NCI-H2081 (cell line): ENCODE data around the gene AIFM1.
"Not testable (repeated sequence)": the region's sequence is repeated elsewhere in the genome, so short reads cannot be mapped to it uniquely, and the experiment has no call there.

ENCODE experiments used
- DNase-seq, 2 experiments: peaks; one replicate each; lab custom pipeline; 2025; lab: John Stamatoyannopoulos, UW

Gene AIFM1

GRCh38 chrX:130119312-130119898 lies 46.2 kb downstream of the AIFM1 start:
- DNase-seq, result no peak

GRCh38 chrX:130118441-130119311 lies 47.0 kb downstream of the AIFM1 start:
- no peak for DNase-seq

DNA sequence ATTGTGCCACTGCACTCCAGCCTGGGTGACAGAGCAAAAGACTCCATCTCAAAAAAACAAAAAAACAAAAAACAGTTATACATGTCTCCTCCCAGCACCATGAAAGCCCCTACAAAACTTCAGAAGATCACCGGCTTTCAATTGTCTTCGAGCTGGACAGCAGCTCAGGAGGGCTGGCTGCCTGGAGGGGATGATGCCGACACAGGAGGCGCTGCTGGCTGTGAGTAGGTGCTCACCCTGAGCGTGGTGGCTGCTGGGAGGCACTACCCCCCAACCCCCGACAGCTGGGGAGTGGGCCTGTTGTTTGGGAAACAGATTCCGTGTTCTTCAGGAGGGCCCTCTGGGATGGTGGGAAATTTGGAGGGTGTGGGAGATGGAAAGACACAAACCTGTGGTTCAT lies 48.5 kb downstream of the AIFM1 start:
- no peak for DNase-seq

GRCh38 chrX:130115119-130115885 lies 50.3 kb downstream of the AIFM1 start:
- not testable (repeated sequence) for DNase-seq

DNA sequence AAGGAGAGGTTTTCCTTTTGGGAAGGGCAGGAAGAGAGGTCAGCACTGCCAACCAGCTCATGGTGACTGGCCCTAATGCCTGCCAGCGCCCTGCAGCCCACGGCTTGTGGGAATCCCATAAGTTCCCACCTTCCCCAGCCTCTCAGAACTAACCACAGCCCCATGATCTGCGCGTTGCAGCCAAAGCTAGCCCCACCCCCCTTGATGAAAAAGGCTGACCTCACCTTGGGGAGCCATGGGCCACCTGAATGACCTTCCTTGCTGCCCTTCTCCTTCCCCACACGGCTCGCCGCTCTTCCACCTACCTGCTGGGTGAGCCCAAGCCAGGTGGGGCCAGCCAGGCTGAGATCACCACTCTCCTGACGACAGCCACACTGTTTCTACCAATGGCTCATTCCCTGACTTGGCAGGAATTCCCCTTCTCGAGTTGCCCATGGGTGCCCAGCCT lies 51.5 kb downstream of the AIFM1 start:
- DNase-seq, result no peak

DNA sequence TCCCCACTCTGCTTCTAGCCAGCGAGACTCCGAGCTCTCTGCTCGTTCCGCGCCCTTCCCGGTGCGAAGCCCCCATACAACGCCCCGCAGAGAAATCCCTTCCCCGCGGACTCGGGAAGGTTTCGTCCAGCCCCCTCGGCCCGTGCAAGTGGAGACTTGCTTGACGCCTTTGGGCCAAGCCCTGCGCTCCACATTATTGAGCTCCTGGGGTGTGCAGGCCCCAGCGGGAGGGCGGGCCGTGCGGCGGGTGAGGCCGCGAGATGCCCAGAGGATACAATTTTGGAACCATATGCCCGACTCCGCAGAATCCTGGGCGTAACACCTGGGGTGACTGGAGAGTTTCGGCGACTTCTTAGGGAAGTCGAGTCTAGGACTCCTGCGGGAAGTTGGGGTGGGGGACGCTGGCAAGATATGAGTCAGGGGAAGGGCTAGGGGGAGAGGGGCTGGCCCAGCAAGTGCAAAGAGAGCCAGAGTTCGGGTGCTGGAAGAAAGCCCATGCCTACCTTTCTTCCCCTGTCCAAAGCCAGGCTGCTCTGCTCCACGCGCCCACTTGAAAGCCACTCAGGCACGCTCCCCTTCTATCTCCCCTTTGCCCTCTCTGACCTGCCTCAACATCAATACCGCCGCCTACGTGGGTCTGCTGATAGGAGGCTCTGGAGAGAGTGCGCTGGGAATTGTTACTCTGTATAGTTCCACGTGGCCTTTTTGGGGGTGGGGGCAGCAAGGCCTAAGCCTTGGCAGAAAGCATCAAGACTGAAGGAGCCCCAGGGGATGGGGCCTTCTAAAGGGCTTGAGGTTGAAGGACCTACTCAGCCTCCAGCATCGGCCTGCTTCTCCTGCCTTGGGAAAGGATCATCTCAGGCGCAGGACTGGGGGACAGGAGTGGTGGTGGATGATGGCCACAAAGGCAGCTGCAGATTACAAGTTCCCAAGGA lies 54.2 kb downstream of the AIFM1 start:
- DNase-seq, result no peak

GRCh38 chrX:130110379-130111219 lies 55.0 kb downstream of the AIFM1 start, which contains the start of gene ELF4:
Gene ELF4 (minus strand): TSS chrX:130110497. CDS start chrX:130081330, 29,167 bp downstream.
- DNase-seq, result no peak

- no peak for DNase-seq
Measured at GRCh38 chrX:130109429-130110378, 55.9 kb downstream of the AIFM1 start.

DNA sequence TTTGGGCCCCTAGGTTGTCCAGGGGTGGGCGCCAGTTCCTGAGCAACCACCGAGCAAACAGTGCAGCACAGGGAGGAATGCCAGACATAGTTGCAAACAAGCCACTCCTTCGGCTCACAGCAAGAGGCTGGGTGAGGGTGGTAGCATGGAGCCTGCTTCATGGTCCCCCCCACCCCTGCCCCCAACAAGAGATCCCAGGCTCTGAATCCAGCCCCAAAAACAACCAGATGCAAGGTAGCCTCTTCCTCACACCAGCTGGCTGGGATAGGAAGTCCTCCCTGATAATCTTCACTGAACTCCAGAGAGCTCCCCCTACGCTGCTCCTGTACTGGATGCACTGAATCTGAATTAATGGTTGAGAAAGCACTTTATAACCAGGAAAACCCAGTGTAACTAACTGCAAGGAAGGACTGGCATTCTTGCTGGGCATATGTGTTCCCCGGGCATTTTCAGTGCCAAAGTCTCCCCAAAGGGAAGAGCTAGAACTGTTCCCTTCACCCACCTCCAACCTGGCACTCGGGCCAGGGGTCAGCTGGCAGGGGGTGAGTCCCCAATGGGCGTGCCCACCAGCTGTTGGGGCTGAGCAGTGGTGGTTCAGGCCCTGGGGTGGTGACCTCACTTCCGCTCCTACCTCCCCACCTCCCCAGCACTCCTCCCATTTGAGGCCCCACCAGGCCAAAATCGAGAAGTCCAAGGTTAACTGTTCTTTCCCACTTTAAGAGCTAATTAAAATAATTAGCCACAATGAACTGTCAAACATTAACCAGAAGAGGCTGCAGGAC lies 56.8 kb downstream of the AIFM1 start:
- no peak for DNase-seq

DNA sequence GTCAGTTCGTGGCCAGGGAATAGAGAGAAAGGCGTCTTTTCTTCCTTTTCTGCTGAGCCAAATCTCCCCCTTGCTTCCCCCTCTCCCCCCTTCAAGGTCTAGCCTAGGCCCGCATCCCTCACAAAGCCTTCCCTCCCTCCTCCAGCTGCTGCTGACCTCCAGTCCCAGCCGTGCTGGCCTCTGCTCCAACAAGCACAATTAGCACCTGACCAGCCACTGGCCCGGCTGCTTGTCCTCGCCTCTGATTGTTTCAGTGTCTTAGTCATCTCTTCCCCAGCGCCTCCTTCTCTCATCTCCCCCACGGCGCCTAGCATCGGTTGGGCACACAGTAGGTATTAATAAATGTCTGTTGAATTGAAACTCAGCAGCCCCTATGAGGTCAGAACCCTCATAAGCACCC lies 59.6 kb downstream of the AIFM1 start:
- DNase-seq, result no peak

DNA sequence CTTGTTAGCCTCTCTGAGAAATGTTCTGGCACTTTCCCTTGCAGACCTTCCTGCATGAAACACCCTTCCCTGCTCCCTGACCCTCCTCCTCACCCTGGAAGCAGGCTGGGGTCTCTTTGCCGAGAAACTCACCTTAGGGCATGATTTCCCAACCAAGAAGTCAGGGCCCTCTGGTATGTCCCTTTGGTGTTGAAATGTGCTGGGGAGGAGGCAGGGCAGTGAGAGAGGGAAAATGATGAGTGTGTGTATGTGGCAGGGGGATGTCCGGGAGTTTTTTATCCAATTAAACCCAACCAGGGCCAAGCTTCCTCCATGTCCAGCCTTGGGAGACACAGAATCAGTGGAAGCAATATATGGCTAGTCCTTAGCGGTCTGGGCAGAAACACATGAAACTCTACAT lies 60.4 kb downstream of the AIFM1 start:
- no peak for DNase-seq

DNA sequence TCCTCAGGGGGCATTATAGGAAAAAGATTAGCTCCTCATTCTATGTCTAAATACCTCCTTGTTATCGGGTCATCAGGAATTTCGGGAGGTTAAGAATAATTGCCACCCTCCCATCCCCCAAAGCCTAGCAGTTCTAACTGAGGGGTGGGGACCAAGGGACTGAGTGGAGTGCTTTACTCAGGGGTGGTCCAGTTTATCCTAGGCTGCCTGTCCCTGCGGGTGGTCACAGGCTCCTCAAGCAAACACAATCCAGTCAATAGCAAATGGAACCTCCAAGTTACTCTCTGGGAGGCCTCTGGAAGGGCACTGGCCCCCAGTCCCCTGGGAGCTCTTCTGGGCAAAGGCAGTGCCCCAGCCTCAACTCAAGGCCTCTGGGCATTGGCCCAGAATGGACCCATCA lies 62.0 kb downstream of the AIFM1 start:
- DNase-seq, result no peak

GRCh38 chrX:130100180-130100579 lies 65.5 kb downstream of the AIFM1 start:
- no peak for DNase-seq

DNA sequence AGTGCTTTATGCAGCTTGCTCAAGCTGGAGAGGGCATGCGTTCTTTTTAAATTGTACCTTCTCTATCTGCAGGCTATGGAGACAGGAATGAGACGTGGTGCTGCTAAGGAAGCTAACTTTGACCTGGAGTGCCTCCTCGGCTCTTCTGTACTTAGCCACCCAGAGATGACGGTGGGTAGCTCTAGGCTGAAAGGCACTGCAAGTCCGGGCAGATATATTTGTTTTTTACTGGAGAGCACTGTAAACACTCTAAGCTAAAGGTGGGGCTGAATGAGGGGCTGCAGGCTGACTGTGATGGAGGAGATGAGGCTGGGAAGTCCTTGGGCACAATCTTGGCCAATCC lies 67.5 kb downstream of the AIFM1 start:
- no peak for DNase-seq

- DNase-seq, result no peak
Measured at GRCh38 chrX:130097507-130098209, 68.0 kb downstream of the AIFM1 start.

DNA sequence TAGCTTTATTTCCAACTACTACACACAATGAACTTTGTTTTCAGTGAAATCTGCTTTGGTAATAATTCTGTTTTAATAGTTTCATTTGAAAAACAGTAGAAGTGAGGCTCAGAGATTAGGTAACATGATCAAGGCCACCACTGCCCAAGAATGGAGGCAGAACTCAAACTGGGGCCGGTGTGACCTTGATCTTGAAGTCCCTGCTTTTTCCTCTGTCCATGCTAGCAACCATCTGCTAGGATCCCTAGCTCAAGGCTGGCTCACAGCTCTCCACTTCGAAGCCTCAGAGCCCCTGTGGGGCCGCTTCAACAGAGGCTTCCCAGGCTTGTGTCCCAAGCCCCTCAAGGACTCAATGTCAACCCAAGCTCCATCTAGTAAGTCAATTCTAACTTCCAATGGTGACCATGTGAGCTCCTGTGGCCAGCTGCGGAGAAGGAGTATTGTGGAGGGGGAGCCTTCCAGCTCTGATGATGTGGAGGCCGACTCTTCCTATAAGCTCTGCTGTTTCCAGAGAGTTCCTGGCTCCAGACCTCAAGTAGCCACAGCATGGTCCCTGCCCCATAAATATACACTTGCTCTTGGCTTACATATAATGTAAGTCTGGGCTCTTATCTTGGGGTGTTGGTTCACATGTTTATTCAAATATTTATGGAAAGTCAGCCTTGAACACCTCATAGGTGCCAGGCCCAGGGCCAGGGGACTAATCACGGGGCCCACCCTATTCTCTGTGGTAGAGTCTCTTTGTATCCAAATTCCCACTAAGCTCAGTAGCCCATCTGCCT lies 70.2 kb downstream of the AIFM1 start:
- no peak for DNase-seq

- DNase-seq, result no peak
Measured at GRCh38 chrX:130094696-130095095, 70.9 kb downstream of the AIFM1 start.
